Subcutaneous adipose tissue (tissue), 4 donors: ENCODE data around the gene TMEM269. TPM values are rescaled to one million over a fixed set of nuclear protein-coding genes. Genes with fewer than 3 reads are reported as not detected.

Source experiments
- total RNA-seq, 4 donors: library from RNA; depleted of rRNA; stranded (reverse); fragments of >200 nt; gene quantifications; one replicate each; pipeline ENCODE4 v1.1.0, GENCODE V29; 2016
- TF ChIP-seq, protein P1 (sequence below): fragments of 450-650 bp; IDR thresholded peaks from one replicate; pipeline ENCODE4 v1.5.1; 2016; ENCODE audit warnings: low read depth, mild to moderate bottlenecking, control low read depth, antibody characterized with exemption, moderate library complexity

Gene TMEM269
- total RNA-seq, 4 donors from 2014 or later, result 0.51 TPM; not detected in 3

DNA sequence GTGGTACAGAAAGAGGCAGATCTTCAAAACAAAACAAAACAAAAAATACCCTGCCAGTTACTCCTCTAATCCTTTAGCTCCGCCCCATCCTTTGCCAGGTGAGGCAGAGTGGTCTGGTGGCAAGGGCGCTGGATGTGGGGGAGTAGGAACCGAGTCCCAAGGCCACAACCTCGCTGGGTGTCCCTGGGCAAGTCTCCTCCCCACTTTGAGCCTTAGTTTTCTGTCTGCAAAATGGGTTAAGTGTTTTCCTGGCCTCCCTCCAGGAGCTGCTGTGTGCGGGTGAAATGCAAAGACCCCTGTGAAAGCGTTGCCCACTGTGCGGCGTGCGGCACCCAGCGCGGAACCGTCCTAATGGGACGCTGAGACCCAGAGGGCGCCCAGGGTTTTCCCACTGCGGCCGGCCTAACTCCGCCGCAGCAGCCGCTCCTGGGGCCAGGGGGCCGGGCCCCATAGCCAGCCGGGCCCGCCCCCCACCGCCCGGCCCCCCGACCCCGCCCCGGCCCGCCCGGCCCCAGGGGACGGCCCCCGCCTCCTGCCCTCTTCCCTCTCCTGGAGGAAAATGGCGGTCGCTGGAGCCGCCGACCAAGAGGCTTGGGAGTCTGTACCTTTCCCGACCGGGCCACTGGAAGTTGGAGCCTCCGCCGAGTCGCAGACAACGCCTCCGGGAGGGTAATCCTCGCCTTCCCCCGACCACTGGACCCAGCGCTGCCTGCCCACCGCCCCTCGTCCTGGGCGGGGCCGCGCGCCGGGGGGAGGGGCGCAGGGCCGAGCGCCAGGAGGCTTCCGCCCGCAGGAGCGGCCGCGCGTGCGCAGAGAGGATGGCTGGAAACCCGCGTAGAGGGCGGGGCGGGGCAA, 32.0 kb downstream of the TMEM269 start, which contains the start of the genes ERMAP and SVBP:
TSS of gene ERMAP (plus strand) at position 538 of the 855 bp plus-strand sequence. CDS start 13,327 bp downstream, outside the sequence.
TSS of gene SVBP (minus strand) at position 813 of the 855 bp plus-strand sequence. CDS start 853 bp downstream, outside the sequence.
- TF ChIP-seq, protein P1, sequence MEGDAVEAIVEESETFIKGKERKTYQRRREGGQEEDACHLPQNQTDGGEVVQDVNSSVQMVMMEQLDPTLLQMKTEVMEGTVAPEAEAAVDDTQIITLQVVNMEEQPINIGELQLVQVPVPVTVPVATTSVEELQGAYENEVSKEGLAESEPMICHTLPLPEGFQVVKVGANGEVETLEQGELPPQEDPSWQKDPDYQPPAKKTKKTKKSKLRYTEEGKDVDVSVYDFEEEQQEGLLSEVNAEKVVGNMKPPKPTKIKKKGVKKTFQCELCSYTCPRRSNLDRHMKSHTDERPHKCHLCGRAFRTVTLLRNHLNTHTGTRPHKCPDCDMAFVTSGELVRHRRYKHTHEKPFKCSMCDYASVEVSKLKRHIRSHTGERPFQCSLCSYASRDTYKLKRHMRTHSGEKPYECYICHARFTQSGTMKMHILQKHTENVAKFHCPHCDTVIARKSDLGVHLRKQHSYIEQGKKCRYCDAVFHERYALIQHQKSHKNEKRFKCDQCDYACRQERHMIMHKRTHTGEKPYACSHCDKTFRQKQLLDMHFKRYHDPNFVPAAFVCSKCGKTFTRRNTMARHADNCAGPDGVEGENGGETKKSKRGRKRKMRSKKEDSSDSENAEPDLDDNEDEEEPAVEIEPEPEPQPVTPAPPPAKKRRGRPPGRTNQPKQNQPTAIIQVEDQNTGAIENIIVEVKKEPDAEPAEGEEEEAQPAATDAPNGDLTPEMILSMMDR, result no peak

DNA sequence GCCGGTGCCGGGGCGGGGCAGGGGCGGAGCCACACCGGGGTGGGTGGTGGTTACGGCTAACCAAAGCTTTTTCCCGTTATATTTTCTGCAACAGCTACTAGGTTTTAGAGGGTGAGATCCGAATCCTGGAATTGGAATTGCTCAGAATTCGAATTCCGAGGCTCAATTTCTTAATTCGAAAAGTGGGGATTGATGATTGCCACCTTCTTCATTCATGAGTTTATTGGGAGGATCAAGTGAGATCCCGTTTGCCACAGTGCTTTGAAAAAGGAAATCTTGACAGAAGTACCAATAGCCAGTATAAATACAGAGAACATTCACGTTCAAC, 32.6 kb downstream of the TMEM269 start:
- TF ChIP-seq, protein P1, result no peak

DNA sequence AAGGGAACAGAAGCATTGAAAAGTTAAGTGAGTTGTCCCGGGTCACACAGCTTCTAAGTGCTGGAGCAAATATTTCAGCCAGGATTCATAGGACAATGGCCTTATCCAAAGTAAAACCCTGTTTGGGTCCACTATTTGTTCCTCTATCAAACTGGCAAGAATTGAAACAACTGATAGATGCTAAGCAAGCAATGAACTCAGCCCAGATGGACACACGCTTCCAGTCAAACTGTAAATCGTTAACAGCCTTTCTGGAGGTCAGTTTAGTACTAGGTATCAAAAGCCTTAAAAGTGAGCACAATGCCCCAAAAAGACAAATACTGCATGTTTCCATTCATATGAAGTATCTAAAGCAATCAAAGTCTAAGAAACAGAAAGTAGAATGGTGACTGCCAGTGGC, 33.2 kb downstream of the TMEM269 start:
- TF ChIP-seq, protein P1, result no peak

DNA sequence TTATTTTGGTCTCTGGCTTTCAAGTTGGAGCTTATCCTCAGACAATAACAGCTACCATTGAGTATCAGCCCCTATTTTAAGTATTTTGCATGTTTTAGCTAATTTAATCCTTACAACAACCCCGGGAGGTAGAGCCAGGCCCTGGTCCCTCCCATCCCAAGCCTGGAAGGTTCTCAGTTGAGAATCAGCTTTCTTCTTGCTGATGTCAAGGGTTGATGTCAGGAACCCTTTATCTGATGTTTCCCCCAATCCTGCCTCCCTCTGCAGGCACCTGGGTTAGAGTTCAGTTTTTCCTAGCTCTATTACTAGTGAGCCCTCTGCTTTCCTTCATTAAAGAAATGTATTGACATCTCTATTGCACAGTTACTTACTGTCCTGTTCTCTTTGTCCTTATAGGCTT, 36.0 kb downstream of the TMEM269 start:
- TF ChIP-seq, protein P1, result no peak

DNA sequence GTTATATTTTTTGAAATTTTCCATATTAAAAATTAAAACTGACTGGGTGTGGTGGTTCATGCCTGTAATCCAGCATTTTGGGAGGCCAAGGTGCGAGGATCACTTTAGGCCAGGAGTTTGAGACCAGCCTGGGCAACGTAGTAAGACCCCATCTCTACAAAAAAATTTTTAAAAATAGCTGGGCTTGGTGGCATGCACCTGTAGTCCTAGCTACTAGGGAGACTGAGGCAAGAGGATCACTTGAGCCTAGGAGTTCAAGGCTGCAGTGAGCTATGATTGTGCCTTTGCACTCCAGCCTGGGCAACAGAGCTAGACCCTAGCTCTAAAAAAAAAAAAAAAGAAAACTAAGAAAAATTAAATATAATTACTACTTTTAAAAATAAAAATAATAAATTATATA, 36.9 kb downstream of the TMEM269 start:
- TF ChIP-seq, protein P1, result no peak

DNA sequence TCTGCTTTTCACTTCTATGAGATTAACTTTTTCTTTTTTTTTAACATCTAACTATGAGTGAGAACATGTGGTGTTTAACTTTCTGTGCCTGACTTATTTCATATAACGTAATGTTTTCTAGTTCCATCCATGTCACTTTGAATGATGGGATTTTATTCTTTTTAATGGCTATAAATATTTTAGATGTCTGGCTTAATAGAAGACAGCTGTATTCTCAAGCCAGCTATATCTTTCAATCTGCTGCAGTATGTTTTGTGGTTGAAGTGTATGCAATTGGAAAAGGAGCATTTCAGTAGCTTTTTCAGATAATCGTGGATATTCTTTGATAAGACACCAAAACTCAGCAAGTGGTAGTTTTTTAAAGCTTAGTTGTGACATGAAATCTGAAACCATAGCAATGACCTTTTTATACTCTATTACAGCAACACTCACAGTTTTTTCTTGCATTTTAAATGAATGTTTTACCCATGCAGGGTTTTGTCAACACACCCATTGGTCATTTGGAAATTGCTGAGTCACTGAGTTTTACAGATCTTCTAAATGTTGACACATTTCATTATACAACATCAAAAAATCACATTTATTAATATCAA, 38.1 kb downstream of the TMEM269 start:
- TF ChIP-seq, protein P1, result no peak

DNA sequence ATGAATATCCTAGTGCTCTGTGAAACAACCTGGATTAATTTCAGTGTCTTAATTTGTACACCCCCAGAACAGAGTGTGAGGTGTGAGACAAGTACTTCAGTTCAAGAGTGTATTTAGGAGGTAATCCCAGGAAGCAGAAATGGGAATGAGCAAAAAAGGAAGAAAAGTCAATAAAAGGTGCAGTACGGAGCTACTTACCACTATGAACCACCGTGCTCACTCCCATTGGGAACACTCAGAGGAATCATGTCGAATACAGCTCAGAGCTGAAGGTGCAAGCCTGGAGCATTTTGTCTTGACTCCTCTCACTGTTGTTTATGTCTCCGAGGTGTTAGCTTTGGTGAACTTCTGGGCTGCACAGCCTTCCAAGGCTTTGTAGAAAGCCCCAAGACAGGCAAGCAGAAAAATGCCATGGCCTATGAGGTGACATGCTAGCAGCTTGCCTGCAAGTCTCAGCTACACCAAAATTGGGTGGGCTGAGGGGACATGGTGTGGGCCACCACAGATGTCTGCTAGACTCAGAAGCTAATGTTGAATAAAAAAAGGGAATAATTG, 39.8 kb downstream of the TMEM269 start:
- TF ChIP-seq, protein P1, result no peak
